Hepatocyte (in vitro differentiated cells): ENCODE measurements around the gene SCTR.

Experiments used
- EZH2 ChIP-seq: fragments of 200-600 bp; sonication (generic); IDR thresholded peaks from 2 replicates; pipeline ENCODE4 v1.6.1; 2016; ENCODE audit warnings: antibody characterized with exemption, mild to moderate bottlenecking, borderline replicate concordance
- TF ChIP-seq, protein P1 (sequence below): fragments of 200-600 bp; sonication (generic); IDR thresholded peaks from 2 replicates; pipeline ENCODE4 v1.5.1; 2016; ENCODE audit warnings: antibody characterized with exemption, mild to moderate bottlenecking; ENCODE audit not compliant: poor library complexity

GRCh38 chr2:119423811-119424210 is 100.5 kb downstream of the SCTR start:
- TF ChIP-seq, protein P1, sequence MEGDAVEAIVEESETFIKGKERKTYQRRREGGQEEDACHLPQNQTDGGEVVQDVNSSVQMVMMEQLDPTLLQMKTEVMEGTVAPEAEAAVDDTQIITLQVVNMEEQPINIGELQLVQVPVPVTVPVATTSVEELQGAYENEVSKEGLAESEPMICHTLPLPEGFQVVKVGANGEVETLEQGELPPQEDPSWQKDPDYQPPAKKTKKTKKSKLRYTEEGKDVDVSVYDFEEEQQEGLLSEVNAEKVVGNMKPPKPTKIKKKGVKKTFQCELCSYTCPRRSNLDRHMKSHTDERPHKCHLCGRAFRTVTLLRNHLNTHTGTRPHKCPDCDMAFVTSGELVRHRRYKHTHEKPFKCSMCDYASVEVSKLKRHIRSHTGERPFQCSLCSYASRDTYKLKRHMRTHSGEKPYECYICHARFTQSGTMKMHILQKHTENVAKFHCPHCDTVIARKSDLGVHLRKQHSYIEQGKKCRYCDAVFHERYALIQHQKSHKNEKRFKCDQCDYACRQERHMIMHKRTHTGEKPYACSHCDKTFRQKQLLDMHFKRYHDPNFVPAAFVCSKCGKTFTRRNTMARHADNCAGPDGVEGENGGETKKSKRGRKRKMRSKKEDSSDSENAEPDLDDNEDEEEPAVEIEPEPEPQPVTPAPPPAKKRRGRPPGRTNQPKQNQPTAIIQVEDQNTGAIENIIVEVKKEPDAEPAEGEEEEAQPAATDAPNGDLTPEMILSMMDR, result no peak
- no peak for TF ChIP-seq EZH2
